HG03025 (cell line): ENCODE results near the gene POU5F1.

ENCODE experiments used
- ATAC-seq: cut with Tn5 transposase; IDR thresholded peaks from one replicate; pipeline ENCODE4 v1.9.1; 2021; ENCODE audit warnings: mild to moderate bottlenecking, moderate library complexity; ENCODE audit not compliant: unreplicated experiment, low FRiP score

POU5F1 gene

GRCh38 chr6:31144296-31144969 lies 26.0 kb downstream of the POU5F1 start:
- ATAC-seq, result no peak

GRCh38 chr6:31143148-31143547 lies 27.3 kb downstream of the POU5F1 start:
- no peak for ATAC-seq

- no peak for ATAC-seq
These were observed 28.1 kb downstream of the POU5F1 start for GRCh38 chr6:31142361-31142761.

- no peak for ATAC-seq
These were observed 29.8 kb downstream of the POU5F1 start for GRCh38 chr6:31140643-31141042.

GRCh38 chr6:31139599-31139998 lies 30.9 kb downstream of the POU5F1 start:
- ATAC-seq, result no peak

GRCh38 chr6:31138982-31139381 lies 31.5 kb downstream of the POU5F1 start, which contains the start of gene PSORS1C2:
PSORS1C2 (minus strand) TSS chr6:31139066; CDS start chr6:31139026, 40 bp downstream.
- no peak for ATAC-seq

GRCh38 chr6:31135710-31136109 lies 34.8 kb downstream of the POU5F1 start:
- no peak for ATAC-seq

- ATAC-seq, result no peak
These were observed 37.7 kb downstream of the POU5F1 start for GRCh38 chr6:31132806-31133205.

GRCh38 chr6:31131595-31131994 lies 38.9 kb downstream of the POU5F1 start:
- ATAC-seq, result no peak

- ATAC-seq, result no peak
These were observed 39.7 kb downstream of the POU5F1 start for GRCh38 chr6:31130751-31131150.

GRCh38 chr6:31129130-31129529 lies 41.4 kb downstream of the POU5F1 start:
- no peak for ATAC-seq

GRCh38 chr6:31128093-31128676 lies 42.3 kb downstream of the POU5F1 start:
- ATAC-seq, result no peak

GRCh38 chr6:31126396-31127175 lies 43.9 kb downstream of the POU5F1 start:
- no peak for ATAC-seq

GRCh38 chr6:31125586-31126363 lies 44.7 kb downstream of the POU5F1 start:
- ATAC-seq, result no peak

GRCh38 chr6:31125162-31125561 lies 45.3 kb downstream of the POU5F1 start:
- no peak for ATAC-seq

GRCh38 chr6:31122791-31123706 lies 47.4 kb downstream of the POU5F1 start:
- no peak for ATAC-seq

GRCh38 chr6:31121131-31121790 lies 49.2 kb downstream of the POU5F1 start:
- ATAC-seq, result no peak

GRCh38 chr6:31120151-31120915 lies 50.1 kb downstream of the POU5F1 start, which contains the start of gene CDSN:
CDSN (minus strand) TSS chr6:31120446; CDS start chr6:31120419, 27 bp downstream.
- ATAC-seq, result no peak
